Keratinocyte (primary cell): Measurements from ENCODE around the gene VPS37B.
"Not testable (repeated sequence)": the region's sequence is repeated elsewhere in the genome, so short reads cannot be mapped to it uniquely, and the experiment has no call there.

Source experiments
- CTCF ChIP-seq, 3 experiments: IDR thresholded peaks in 1 of 3; conservative IDR thresholded peaks in 1 of 3; optimal IDR thresholded peaks in 1 of 3; 2 replicates in 2 of 3; 3 replicates in 1 of 3; pipeline versions ENCODE3 to v1.5.1; 2011; ENCODE audit warnings: low read length in 3 of 3, mild to moderate bottlenecking in 3 of 3, moderate library complexity in 2 of 3, control low read depth in 1 of 3, inconsistent platforms in 1 of 3; ENCODE audit not compliant: insufficient read depth in 2 of 3; ENCODE audit errors: extremely low read depth in 1 of 3
- EZH2 ChIP-seq: IDR thresholded peaks from one replicate; pipeline ENCODE4 v1.6.1; 2012; ENCODE audit warnings: inconsistent platforms, mild to moderate bottlenecking, low read length, moderate library complexity

DNA sequence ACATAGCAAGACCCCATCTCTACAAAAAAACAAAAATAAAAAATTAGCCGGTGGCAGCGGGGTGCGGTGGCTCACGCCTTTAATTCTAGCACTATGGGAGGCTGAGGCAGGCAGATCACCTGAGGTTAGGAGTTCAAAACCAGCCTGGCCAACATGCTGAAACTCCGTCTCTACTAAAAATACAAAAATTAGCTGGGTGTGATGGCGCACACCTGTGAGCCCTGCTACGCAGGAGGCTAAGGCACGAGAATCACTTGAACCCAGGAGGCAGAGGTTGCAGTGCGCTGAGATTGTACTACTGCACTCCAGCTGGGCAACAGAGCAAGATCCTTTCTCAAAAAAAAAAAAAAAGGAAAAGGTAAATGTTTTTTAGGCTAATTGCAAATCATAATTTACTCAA lies 3.2 kb downstream of the VPS37B start:
- not testable (repeated sequence) for TF ChIP-seq EZH2; CTCF (optimal IDR thresholded peaks at IDR 0.05 in 1 of 3, IDR thresholded peaks at IDR 0.05 in 1 of 3, conservative IDR thresholded peaks at IDR 0.05 in 1 of 3; ENCODE audit: extremely low read depth in 1 of 3, insufficient read depth in 2 of 3, low read length in 3 of 3)
